Left ventricle myocardium superior (tissue), 1 donor: Measurements from ENCODE around the gene PDZK1. TPM values are rescaled to one million over a fixed set of nuclear protein-coding genes. Genes with fewer than 3 reads are reported as not detected.
A peak's percentile ranks its signal among the peaks of the same experiment; 100 is the strongest.
"Not testable (repeated sequence)": the region's sequence is repeated elsewhere in the genome, so short reads cannot be mapped to it uniquely, and the experiment has no call there.

Source experiments
- ATAC-seq: fragments of 200-7000 bp; cut with Tn5 transposase; one replicate; pipeline ENCODE4 v1.9.1; 2020; ENCODE audit warnings: mild to moderate bottlenecking, moderate library complexity
- DNase-seq: peaks from one replicate; pipeline ENCODE4 v3.0.0-alpha.2; 2020
- intact Hi-C: fragments of 100-400 bp; cut with micrococcal nuclease; formaldehyde crosslinking; loops from one replicate; pipeline ENCODE4 v1.11.0; 2022
- total RNA-seq: library from RNA; stranded (reverse); fragmentation: NEBNext Ultra II Directional; extraction: Animal tissue kit (Norgen Biotek cat#: 25700); gene quantifications from one replicate; pipeline ENCODE4 v1.2.1, GENCODE V29; 2021
- donor health status: DM: no; HTN: yes; CAD: no; lungs with severe emphysema.

Gene PDZK1
- total RNA-seq, 1 donor from 2014 or later, result not detected

DNA sequence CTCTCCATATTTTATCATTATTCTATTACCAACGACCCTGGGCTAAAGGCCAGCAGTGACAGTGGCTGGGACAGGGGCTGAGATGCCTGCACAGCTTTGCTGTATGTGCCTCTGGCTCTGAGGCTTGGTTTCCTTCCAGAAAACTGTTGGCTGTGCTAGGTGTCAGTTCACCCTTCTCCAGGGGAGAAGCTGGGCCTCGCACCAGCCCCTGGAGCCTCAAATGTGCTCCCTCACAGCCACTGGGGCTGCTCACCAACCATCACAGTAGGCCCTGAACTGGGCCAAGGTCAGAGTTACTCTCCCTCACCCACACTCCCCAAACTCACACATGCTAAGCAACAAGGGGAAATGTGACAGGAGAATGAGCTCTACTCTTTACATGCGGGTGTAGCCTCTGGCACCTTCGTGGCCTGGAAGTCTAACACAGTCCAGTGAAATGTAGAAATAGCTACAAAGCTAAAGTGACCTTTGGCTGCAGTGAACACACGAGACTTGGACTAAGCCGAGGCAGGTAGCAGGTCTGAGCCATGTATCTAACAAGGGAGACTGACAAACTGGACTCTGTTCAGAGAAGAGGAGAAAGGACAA, 7.5 kb upstream of the PDZK1 start:
- peak; percentile 98 for ATAC-seq

DNA sequence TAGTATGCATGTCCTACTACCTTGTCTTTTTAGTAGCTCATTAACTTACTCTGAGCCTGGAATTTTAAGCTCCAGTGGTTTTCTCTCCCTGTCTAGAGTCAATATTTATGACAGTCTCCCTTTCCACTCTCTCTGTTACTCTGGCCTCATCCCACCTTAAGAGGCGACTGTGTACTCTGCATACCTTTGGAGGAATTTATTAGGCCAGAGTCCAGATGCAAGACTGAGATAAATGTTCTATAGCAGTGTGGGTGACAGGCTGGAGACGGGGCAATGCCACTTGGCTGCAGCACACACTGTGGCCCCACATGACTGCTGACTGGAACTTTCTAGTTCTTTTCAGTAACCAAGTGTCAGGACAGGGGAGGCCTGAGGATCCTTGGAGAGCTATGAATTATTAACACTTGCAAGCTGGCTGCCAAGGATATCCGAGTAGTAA, 4.1 kb upstream of the PDZK1 start:
- intact Hi-C loops, result no loop called here
- ATAC-seq (no peak), DNase-seq (no peak)

More for the DNA sequence above, 7.5 kb upstream of the PDZK1 start:
- DNase-seq, result peak; percentile 72
- intact Hi-C loops, result no loop called here

GRCh38 chr1:145710291-145711027, 3.3 kb upstream of the PDZK1 start:
- ATAC-seq (no peak), DNase-seq (no peak)
- intact Hi-C loops, result no loop called here

DNA sequence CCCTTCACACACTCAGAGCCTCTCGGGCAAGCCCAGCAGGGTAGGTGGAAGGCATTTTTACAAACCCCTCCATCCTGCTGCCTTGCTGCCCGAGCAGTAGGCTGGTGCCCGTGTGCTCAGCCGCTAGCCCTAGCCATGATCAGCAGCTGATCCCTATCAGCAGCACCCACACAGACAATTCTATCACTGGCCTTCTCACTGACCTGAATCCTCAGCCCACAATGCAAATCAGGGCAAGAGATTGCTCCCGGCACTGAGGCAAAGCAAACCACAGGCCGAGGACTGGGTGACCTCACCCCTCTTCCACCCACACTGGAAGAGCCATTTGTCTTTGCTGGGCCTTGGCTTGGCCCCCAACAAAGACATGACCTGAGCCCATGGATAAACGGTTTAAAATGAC, 895 bp upstream of the PDZK1 start:
- intact Hi-C loops, result no loop called here
- DNase-seq (no peak), ATAC-seq (no peak)

- no peak for DNase-seq
- no peak for ATAC-seq
- intact Hi-C loops, result no loop called here
These were observed 993 bp downstream of the PDZK1 start for GRCh38 chr1:145706086-145706664.

DNA sequence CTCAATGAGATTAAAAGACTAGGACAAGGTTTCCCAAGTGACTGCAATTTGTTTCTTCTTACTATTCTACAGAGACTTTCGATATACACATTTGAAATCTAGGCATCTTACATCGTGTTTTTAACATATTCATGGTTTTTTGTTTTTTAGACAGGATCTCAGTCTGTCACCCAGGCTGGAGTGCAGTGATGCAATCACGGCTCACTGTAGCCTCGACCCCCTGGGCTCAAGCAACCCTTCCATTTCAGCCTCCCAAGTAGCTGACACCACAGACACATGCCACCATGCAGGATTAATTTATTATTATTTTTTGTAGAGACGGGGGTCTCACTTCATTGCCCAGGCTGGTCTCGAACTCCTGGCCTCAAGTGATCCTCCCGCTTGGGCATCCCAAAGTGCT, 1.5 kb downstream of the PDZK1 start:
- DNase-seq, result no peak
- intact Hi-C loops, result no loop called here
- ATAC-seq, result no peak

GRCh38 chr1:145702826-145703225, 4.3 kb downstream of the PDZK1 start:
- intact Hi-C loops, result no loop called here
- ATAC-seq (no peak), DNase-seq (no peak)

DNA sequence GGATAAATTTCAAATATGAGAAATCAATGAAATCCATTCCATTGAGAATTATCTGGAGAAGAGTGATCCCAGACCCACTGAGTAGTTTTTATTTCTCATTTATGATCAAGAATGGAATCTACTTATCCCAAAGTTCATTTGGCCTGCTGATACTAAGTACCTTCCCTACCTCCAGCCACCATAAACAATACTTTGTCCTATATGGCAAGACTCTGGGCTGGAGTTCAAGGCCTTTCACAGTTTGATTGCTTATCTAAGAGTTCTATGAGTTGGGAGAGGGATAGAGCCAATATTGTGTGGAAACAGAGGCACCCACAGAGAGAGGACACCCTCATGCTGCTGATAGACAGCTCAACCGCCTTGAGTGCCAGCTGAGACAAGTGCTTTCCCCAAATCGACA, 5.1 kb downstream of the PDZK1 start:
- intact Hi-C loops, result no loop called here
- ATAC-seq (no peak), DNase-seq (no peak)

GRCh38 chr1:145701306-145701862, 5.8 kb downstream of the PDZK1 start:
- intact Hi-C loops, result no loop called here
- ATAC-seq (no peak), DNase-seq (no peak)

- intact Hi-C loops, result no loop called here
- ATAC-seq, result no peak
- DNase-seq, result no peak
These were observed 10.6 kb downstream of the PDZK1 start for GRCh38 chr1:145696630-145696960.

- DNase-seq, result no peak
- intact Hi-C loops, result no loop called here
These were observed 11.1 kb downstream of the PDZK1 start for GRCh38 chr1:145695821-145696629.

DNA sequence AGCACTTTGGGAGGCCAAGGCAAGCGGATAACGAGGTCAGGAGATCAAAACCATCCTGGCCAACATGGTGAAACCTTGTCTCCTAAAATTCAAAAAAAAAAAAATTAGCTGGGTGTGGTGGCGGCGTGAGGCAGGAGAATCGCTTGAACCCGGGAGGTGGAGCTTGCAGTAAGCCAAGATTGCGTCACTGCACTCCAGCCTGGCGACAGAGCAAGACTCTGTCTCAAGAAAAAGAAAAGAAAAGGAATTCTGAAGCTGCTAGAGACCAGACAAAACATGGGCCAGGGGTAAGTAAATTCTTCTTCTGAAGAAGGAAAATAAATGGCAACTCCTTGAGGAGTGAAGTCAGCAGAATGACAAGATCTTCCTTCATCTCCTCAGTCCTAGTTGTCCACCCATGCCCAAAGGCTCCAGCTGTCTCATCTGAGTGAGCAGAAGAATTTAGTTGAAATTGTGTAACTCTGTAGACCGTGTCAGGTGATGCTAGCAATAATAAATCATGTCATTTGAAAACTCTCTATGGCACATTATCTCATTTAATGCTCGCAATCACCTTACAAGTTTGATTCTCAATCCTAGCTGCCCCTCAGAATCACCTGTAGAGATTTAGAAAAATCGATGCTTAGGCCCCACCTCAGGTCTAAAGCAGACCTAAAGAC, 14.3 kb downstream of the PDZK1 start:
- intact Hi-C loops, result no loop called here
- ATAC-seq (no peak), DNase-seq (no peak)

More at GRCh38 chr1:145695821-145696629, 11.1 kb downstream of the PDZK1 start:
- peak; percentile 28 for ATAC-seq

GRCh38 chr1:145690587-145691558, 16.3 kb downstream of the PDZK1 start:
- intact Hi-C loops, result no loop called here
- DNase-seq, result no peak
- ATAC-seq, result no peak

DNA sequence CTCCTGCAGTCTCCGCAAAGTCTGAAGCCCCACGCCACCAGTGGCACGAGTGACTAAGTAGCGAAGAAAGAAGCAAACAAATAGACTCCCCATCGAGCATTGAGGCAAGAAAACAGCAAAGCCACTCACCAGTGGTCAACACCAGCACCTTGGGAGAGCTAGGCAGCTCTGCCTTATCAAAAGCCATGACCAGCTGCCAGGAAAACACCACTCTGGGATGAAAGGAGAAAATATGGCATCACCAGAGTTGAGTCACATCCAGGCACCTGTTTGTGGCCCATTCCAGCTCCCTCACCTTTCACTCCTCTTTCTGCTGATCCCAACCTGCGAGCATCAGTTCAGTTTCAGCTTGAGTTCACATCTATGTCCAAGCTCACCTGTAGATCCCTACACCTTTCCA, 17.2 kb downstream of the PDZK1 start:
- intact Hi-C loops, result no loop called here
- no peak for ATAC-seq
- no peak for DNase-seq

- ATAC-seq, result no peak
- intact Hi-C loops, result no loop called here
- no peak for DNase-seq
These were observed 18.2 kb downstream of the PDZK1 start for GRCh38 chr1:145688924-145689323.

- no peak for DNase-seq
- no peak for ATAC-seq
- intact Hi-C loops, result no loop called here
These were observed 18.8 kb downstream of the PDZK1 start for GRCh38 chr1:145688328-145688727.

DNA sequence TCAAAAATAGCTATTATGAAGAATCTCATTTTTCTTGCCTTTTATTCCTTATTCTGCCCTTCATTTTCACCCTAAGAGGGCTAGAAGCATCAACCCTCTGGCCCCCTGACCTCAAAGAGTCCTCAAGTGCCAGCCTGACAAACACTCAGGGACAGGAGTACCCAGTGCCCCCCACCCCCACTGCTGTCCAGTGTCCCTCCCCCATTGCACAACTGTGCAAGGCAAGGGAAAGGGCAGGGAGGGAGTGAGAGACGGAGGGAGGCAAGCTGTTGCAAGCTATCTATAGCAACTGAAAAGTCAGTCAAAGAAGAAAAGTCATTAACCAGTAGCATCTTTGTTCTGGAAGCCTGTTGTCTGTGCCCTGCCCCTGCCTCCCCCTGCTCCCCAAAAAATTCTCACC, 21.1 kb downstream of the PDZK1 start:
- DNase-seq, intact Hi-C loops, ATAC-seq: not testable (repeated sequence)

- intact Hi-C loops, DNase-seq, ATAC-seq: not testable (repeated sequence)
These were observed 22.3 kb downstream of the PDZK1 start for GRCh38 chr1:145684858-145685257.
